Fibroblast of skin of right biceps (primary cell): ENCODE measurements around the gene ROBO2.

Experiments used
- DNase-seq: peaks from one replicate; pipeline ENCODE4 v3.0.0-alpha.2; 2013

The ROBO2 gene

DNA sequence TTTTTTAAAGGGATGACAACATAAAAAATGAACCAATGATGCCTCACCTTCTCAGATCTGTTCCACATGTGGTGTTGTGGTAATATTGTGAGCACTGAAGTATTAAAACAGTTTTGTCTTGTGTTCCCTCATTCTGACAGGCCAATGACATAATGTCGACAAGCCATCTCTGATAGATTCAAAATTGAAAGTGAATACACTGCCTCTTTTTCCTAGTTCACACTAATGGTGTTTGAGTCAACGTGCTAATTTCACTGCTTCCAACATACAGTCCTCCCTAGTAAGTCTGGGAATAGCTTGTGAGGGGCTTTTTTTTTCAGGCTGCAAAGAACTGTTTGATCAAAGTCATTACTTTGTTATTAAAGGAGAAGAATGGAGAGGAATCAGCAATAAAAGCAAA is 82.8 kb downstream of the ROBO2 start:
- no peak for DNase-seq

DNA sequence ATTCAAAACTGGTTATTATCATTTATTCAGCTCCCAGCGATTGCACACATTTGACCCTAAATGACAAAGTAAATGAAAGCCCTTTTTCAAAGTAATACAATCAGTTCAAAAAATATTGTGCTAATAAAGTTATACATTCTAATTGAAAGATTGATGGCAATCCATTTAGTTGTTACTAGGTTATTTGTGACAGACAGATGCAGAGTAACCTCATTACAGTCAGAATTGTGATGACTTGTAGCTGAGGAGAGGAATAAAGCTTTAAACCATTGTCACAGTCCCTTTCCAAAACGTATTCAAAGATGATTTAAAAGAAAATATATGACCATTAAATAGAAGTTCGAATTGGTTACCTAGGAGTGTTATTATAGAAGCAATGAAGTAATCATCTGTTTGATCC is 86.1 kb downstream of the ROBO2 start:
- DNase-seq, result no peak

DNA sequence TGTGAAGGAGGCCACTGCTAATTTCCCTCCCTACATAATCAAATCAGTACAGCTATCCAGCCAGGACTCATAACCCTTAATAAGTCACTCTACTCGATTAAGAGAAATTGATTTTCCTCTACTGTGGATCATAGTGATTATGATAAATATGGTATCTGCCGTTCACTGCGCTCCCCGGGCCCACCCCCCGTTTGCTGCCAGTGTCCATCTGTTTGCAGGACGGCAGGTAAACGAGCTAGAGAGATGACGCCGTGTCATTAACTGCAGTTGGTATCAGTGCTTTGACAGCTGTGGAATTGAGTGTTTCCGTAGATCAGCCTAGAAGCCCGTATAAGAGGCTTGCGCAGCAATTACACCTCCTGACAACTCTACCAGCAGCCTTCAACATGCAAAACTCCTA is 94.9 kb downstream of the ROBO2 start:
- DNase-seq, result no peak

DNA sequence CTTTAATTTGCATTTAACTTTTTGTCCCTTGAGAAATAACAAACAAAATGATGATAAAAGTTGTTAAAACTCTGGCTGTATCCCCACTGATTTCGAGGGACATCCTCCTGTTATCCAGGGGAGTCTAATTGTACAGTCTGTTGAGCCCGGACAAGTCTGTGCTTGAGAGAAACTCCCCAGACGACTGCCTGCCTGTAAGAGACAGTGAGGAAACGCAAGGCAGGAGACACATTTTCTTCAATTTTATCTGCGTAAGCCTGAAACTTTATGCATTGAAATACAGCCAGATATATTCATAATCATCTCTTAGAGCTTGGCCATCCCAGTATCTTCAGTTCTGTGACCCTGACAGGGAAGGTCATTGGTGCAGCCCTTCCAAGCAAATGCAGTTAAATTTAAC is 97.7 kb downstream of the ROBO2 start:
- DNase-seq, result no peak

DNA sequence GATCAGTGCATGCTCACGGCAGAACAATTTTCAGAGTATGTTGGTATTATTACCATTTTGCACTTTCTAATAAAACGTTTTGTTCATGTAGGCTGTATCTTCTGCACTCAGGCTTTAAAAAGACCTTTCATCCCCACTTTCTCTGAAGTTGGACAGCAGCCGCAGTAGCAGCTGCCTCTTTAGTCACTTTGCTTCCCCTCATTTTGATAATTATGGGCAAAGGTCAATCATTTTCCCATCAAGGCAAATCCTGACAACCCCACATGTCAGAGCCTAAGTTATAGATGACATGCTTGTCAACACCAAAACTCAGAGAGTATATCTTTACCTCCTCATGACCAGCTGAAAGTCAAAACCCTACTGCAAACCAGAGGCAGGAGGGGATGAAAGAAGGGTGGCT is 99.7 kb downstream of the ROBO2 start:
- no peak for DNase-seq

DNA sequence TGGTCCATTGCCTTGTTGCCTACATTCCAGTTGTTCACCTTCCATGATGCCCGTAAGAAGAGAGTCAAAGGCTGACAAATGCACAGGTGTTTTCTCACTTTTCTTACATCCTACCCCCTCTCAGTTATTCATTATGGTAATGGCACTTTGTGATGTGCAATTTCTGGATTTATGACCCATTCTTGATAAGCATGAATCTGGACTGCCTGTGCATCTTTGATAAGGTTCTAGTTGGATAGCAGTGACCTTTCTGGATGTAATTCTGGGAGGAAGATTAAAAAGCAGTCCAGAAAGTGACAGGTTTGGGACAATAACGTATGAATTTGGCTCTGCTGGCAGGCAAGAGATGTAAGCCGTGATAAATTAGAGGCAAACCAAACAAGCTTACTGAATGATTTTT is 101.5 kb downstream of the ROBO2 start:
- DNase-seq, result no peak

DNA sequence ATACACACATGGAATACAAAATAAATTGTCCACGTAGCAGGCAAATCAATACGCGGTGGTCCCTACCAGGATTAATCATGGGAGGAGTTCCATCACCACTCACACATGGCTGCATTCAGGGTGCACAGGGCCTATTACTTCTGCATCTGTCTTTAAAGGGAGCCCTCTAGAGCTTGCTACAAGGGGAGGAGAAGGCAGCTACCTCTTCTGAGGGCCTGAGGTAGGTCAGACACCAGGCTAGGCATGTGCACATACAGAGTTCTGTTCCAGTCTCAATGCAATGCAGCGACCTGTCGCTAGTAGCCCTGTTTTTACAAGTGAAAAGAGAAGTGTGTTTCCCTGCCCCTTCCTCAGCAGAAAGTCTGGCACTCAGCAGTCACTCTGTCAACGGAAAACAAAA is 102.7 kb downstream of the ROBO2 start:
- DNase-seq, result no peak

DNA sequence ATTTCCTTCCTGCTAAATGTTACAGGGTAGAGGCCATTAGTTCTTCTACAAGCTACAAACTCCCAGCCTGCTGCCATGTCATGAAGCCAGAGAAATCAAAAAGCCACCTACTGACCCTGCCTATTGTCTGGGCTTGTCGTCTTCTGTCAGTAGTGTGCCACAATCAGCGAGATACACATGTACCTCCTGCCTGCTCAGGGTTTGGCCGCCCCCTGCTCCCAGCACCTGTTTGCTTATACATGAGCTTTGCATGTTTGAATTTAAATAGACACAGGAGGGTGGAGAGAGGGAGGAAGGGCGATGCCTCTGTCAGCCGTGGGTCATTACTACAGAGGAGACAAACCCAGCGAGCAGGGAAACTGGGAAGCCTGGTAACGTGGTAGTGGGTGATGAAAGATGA is 106.1 kb downstream of the ROBO2 start:
- no peak for DNase-seq

DNA sequence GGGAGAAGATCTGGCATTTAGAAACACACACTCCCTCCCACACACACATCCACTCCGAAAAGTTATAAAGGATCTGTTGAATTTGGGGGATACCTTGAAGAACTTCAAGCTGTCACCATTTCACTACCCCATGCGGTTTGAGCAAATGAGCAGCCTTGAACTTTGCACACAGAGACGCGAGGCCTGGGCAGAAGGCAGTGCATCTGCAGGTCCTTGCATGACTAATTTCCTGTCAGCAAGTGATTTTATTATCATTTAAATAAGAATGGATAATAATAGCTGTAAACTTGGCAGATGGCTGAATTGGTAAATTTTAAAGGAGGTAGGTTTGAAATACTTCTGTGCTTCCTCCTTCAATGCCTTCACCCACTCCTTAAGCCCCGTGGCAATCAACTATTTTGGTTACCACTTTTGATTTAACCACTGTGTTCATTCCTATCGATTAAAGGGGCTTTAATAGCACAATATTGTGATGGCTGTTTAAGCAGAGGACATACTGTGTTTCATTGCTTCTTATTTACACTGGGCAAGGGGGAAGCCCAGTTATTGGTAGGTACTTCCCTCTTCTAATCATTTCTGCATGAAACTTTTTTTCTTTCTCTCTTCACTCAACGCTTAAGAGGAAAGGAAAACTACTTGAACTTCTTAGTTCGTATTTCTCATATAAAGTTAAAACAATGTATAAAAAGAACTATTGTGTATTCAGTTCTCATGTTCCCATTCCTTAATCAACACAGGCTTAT is 108.1 kb downstream of the ROBO2 start:
- DNase-seq, result no peak

DNA sequence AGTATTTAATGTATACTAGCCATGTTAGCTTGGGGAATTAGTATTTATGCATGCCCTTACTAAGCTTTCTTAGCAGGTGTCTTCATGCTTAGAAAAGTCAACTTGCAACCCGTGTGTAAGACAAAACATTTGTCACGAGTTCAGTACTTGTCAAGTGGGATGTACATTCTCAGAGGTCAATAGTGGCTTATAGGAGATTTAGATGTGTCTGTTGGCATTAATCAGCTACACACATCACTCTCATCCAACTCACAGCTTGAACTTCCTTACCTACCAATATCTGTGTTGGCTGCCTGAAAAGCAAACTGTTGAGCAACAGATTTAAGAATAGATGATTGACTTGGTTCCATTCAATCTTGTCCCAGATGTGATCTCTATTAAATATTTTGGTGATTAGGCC is 109.5 kb downstream of the ROBO2 start:
- no peak for DNase-seq

DNA sequence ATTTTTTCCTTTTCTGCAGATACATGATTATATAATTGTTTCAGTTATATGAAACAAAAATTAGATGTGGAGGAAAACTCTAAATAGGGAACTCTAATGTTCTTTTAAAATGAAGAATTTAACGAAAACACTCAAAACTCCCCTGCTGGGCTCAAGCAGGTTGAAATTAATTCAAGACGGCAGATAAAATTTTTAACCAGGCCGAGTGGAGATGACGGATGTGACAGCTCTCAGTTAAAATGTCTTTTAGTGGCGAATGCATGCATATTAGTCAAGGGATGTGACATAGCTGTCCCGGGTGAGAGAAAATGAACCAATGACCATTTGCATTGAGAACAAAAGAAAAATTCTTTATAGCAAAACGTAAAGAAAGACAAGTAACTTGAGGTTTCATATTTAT is 110.1 kb downstream of the ROBO2 start:
- DNase-seq, result no peak

DNA sequence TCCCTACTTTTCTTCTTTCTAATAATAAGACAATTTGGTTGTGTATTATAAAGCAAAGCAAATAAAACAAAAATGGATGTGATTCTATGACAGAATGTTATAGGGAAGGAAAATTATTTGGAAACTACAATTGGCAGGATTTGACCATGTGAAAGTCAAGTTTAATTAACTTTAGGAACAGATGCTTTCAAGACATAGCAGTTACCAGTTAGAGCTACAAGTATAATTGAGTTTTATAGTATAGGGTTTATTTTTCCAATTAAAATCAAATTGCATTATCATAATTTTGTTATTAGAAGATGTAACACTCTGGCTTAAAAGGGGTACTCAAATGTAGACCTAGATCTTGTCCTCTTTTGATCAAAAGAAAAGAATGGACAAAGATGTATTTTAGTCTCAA is 110.9 kb downstream of the ROBO2 start:
- DNase-seq, result no peak

DNA sequence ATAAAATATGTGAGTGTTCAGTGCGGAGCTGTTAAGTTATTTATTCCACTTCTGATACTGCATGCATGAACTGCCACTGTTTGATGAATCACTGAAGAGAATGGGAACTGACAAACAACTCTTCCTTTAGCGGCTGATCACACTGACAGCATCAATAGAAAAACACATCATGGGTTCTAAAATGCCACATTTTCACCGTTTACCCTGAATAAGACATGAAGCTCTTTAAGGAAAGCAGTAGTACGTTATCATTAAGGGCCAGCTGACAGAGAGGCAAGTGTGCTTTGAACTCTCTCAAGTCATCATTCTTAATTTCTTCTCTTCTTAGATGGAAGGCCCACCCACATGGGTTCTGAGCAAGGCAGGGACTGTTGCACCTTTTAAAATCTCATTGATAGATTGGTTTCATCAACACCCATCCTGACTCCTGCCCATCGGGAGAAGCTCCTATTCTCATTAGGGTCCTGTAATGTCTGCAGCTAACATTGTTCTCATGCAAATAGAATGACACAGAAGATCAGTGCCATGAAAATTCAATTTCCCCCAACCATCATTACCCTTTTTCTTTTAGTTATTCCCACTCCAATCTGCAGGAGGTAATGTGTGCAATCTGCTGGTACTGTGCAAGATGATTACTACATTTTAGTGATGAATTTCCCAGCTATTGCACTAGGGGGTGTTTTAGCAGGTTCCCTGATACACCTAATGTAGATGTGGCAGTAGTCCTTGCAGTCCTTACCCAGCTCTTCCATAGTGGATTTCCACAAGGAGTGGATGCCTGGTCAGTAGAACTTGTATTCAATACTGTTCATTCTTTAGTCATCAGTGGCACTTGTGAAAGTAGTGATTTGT is 119.1 kb downstream of the ROBO2 start:
- DNase-seq, result no peak

DNA sequence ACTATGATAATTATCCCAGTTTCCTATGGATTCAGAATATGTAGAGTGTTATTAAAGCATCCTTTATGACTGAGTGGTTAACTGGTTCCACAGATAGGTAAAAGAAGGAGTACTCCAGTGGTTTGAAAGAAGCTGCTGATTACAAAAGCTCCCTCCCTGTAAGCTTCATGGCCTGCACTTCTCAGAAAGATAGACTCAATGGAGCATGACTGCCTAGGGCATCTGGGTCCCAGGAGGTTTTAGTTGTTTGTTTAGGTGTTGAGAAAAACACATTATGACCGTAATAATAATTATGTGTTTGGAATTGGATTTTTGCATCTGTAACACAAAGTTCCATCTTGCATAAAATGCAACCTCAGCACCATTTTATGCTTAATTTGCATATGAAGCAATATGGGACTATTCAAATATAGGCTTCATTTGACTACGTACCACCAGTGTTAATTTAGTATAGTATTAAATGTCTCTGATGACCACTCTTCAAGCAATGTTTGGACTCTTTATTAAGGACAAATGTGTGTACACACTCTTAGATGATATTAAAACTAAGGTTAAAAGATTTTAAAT is 121.1 kb downstream of the ROBO2 start:
- DNase-seq, result no peak

DNA sequence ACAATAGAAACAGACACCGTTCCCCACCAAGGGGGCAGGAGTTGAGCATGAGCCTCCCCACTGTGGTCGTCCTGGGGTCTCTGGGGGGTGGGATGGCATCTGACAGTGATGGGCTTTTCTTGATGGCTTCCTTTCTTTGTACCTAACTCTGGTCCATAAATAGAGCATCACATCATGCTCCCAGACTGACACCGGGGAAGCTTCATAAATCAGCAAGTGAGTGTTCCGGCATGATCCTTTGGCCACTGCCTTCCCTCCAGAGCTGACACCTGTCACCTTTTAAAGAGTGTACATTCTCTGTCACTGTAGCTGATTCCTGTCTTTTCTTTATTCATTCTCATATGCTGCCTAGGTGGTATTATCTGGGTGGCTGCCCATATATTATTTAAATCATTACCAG is 129.9 kb downstream of the ROBO2 start:
- DNase-seq, result no peak

DNA sequence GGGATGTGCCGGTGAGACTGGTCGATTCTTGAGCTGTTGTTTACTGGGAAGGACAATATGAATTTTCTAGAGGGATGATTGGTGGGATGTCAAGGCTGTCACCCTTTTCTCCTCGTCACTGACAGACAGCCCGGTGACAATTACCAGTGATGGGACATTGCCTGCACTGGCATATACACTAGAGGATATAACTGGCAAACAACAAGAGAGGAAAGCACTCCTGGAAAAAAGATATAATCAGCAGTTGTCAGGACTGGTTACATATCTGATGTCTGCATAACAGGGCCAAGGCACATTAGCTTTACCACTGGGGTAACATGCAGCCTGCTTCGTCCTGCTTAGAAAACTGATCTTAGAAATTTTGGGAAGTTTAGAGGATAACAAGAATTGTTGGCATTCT is 131.1 kb downstream of the ROBO2 start:
- DNase-seq, result no peak

DNA sequence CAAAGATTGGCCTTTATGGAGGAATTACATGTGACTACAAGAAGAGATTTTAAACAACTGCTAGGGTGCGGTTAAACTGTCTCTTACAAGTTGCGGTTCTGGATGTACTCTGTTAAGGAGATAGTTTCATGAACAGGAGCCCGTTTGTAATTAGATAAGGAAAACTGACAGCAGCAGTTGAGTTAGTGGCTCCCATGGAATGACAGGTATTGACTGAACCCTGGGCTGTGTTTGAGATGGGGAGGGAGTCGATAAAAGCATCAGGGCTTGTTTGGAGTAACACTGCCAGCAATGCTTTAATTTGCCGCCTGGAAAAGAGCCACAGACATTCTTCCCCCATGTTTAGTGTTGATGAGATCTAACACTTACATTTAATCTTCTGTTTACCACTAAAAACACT is 139.9 kb downstream of the ROBO2 start:
- no peak for DNase-seq

DNA sequence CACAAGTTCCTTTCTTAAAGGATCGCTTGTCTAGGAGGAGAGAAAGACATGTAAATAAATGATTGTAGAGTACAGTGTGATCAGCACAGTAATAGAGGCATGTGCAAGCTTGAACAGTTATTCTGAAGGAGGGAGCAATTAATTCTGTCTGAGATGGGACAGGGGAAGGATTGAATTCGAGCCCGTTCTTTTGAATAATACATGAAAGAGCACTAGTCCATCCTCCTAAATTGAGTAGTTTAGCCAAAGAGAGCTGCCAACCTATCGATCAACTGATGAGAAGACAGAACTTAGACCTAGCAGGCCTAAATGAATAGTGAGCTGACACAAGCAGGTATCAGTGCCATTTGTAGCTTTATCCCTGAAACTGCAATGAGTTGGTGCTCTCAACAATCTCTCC is 142.4 kb downstream of the ROBO2 start:
- DNase-seq, result no peak

DNA sequence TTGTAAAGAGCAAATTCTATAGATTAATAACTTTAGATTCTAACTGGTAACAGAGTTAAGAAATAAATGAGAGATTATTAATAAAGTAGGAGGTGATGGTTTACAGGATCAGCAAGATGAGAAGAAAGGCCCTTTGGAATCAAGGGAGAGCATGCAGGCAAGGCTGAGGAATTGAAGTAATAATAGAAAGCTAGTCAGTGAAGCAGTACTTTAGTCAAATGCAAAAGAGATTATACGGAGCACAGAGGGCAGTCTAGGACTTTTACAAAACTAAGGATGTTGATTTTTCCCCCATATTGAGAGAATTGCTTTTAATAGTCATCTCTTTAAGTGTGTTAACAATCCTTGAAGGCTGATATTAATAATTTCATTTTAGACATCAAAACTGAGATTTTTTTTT is 146.4 kb downstream of the ROBO2 start:
- DNase-seq, result no peak

DNA sequence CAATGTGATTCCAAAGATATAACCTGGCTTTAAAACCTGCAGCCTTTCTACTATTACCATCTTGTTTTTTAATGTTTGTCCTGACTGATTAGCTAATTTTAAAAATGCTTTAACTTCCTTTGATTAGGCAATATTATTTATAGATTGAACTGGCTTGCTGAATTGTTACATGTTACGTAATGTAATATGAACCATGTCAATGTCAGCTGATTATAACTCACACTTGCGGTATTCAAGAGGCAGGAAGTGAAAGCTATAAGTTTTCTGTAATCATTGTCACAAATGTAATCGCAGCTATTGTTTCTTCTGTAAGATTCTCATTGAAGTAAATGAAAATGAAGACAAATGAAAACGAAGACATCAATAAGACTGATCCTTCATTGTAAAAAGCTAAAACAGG is 146.8 kb downstream of the ROBO2 start:
- DNase-seq, result peak; percentile 25

DNA sequence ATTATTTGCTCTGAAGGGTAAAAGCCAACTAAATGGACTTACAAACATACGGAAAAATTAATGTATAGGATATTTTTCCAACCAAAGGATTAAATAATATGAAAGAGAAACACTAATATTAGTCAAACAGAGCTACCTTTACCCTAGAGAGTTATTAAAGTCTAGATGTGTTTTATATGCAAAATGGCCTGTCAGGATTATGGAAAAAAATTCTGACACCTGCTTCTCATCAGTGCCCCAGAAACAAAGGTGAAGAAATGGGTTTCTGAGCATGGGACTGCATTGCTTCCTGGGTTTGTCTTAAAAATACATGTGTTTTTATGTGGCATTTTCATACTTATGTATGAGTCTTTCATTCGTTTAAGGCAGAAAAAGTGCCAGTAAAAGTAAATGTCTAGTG is 148.3 kb downstream of the ROBO2 start:
- no peak for DNase-seq

DNA sequence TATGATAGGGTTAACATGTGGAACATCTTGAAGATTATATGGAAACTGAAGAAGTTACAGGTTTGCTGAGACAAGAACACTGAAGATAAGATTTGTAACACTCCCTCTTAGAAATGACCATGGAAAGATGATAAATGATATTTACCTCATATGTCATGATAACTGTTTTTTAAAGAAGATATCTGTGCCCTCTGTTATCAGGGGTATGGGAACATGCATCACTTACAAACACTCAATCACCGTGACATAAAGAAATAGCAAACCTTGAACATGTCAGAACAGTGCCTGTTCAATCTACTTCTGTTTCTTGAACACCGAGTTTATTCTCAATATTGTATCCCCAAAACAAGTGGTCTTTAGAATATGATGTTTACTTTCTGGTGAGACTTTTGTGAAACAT is 149.4 kb downstream of the ROBO2 start:
- no peak for DNase-seq

DNA sequence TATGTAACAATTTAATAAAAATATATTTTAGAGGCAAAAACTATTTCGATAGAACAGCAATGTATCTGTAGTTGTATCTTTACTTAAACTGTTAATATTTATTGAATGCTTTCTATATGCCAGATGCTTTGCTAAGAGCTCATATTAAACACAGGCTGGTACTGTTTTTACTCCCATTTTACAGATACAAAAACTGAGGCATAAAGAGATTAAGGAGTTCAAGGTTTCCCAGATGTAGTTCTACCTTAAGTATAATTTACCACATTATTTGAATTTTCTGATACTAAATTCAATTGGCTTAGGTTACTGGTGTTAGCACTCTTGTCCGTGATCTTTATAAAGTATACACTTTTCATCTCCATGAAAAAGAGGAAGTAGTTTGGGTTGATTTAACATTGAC is 149.8 kb downstream of the ROBO2 start:
- DNase-seq, result no peak

DNA sequence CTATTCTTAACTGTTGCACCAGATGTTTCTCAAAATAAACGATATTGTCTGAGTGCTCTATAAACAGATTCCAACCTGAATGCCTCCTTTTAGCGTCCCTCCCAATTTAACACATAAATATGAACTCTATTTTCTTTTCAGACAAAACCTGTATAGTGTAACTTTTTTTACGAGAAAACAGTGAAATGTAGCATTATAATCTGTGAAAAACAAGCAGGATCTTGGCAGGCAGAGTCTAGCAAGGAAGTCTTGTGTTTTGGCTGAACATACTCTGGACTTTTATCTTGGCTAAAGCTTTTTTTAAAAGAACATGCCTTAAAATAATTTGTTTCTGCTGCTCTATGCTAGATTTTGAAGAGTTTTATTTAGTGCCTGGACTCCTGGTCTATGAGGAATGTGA is 150.5 kb downstream of the ROBO2 start:
- DNase-seq, result no peak
